RKO (cell line): ENCODE measurements around the gene MRAS.
"Not testable (repeated sequence)": the region's sequence is repeated elsewhere in the genome, so short reads cannot be mapped to it uniquely, and the experiment has no call there.

Experiments used
- DNase-seq: peaks from one replicate; pipeline ENCODE4 v3.0.0-alpha.2; 2016; ENCODE audit warnings: low spot score

The MRAS gene

DNA sequence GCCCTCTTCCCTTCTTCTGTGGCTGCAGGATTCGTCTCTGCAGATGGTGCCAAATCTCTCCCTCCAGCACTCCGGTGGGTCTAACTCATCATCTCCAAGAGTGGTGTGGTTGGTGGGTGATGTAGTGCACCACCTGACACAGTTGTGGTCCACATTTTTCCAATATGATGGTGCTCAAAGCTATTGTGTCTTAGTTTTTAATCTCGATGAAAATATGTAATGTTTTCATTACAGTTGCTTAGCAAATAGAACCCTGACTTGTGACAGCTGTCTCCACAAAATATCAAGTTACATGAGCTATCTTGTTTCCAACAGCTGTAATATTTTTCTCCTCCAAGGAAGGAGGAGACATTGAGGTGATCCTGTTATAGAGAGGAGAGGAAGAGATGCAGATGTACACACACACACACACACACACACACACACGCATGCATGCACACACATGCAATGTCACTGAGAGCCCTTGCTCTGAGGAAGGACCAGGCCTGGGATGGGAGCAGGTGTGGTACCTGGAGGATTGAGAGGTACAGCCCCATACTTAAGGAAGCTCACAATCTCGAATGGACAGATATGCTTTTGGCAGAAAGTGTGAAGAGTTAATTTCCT, 70.3 kb downstream of the MRAS start:
- no peak for DNase-seq

DNA sequence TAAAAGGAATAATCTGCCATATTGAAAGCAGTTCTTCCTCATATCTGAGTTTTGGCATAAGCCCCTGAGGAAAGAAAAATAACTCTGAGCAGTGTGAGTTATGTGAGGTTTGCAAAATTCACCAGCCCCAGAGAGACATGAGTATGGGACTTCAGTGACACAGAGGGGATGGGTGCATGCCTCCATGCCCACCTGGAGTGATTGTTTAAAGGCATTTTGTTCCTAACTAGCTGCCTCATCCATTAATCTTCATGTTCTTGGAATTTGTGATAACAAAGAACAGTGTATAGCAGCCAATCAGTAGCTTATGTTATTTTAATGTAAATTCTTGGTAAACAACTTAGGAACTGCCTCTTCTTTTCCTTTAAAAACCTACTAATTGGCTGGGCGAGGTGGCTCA, 74.9 kb downstream of the MRAS start:
- DNase-seq, result no peak

DNA sequence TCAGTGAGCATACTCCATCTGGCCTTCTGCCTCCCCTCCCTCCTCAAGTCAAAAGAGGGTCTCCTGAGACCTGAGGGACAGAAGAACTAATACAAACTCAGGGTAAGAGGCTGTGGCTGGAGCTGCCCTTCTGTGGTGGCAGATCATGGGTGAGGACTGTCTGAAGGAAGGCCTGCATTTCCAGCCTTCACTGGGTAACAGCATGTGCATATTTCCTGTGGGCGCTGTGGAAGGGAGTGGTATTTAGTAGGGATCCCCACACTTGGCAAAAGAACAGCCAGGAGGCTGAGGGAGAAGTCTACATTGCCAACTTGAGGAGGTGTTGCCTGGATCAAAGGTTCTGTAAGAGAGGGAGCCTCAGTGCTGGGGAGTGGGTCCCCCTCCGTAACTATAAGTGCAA, 75.9 kb downstream of the MRAS start:
- no peak for DNase-seq

DNA sequence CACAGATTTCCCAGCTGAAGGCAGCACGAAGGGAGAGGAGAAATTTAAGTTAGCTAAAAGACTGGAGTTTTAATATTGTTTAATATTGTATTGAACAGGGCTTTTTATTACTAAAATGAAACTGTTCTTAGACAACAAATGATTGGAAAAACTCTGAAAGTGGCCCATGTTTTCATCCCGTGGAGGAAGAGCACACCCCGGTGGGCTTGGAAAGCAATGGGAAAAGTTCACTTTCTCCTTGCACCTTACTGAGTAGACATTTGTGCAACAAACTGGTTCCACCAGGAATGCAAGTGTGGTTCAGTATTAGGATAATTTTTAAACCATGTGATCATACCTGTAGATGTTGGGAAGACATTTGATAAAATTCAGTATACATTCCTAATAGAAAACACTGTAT, 77.8 kb downstream of the MRAS start:
- peak; percentile 22 for DNase-seq

DNA sequence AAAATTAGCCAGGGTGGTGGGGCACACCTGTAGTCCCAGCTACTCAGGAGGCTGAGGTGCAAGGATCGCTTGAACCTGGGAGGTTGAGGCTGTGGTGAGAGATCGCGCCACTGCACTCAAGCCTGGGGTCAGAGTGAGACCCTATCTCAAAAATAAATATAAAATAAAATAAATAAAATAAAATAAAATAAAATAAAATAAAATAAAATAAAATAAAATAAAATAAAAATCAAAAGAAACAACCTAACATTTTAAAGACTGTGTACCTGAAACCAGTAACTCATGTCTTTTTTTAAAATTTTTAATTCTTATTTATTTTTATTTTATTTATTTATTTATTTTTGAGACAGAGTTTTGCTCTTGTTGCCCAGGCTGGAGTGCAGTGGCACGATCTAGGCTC, 78.4 kb downstream of the MRAS start:
- not testable (repeated sequence) for DNase-seq

DNA sequence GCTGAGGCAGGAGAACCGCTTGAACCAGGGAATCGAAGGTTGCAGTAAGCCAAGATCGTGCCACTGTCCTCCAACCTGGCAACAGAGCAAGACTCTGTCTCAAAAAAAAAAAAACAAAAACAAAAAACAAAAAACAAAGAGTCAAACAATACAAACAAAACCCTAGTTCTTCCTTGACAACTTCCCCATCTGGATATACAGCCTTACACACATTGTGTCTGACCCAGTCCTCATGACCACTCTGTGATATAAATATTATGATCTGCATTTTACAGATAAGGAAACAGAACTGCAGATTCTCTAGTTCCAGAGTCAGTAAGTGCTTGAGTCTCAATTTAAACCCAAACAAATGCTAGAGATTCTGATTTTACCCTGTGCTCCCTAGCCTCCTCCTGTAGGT, 81.3 kb downstream of the MRAS start:
- DNase-seq, result no peak

DNA sequence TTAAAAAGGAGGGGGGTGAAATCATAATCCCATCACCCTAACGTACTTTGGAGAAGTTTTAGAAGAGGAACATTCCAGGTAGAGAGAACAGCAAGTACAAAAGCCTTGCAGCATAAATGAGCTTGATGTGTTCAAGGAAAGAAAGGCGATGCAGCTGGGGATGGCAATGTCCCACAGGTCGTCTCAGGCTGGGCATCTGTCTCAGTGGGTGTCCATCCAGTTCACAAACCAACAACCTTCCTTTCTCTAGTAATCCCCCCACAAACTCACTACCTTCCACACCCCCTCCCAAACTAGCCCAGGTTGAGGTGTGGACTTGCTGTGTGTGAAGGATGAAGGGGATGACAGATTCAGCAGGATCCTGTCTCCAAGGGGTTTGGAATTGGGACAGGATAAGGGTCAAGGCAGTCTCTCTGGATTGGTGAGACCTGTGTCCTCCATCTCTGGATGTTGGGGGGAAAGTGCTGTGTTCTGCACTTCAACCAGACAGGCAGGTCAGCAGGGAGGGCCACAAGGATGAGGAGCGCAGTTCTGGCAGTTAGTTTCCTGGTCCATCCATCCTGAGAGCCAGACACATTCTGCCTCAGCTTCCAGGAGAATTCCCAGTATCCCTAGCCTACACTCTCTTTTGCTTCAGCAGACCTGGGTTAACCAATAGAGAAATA, 84.3 kb downstream of the MRAS start:
- no peak for DNase-seq

DNA sequence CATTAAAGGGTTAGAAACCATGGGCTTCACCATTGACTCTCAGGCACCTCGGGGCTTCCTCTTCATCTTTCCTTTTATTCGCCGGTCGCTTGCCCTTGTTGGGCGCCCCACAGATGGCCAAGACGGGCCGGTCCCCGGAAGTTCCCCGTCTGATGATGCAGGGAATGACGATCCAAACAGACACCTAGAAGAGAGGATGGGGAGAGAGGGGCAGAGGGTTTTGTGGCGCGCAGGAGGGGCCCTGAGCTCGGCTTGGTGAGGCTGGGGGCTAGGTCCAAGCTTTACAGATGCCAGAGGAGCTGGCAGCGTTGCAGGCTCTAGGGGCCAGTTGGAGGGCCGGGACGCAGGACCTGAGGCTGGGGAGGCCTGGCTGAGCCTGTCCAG, 85.5 kb downstream of the MRAS start:
- DNase-seq, result no peak

DNA sequence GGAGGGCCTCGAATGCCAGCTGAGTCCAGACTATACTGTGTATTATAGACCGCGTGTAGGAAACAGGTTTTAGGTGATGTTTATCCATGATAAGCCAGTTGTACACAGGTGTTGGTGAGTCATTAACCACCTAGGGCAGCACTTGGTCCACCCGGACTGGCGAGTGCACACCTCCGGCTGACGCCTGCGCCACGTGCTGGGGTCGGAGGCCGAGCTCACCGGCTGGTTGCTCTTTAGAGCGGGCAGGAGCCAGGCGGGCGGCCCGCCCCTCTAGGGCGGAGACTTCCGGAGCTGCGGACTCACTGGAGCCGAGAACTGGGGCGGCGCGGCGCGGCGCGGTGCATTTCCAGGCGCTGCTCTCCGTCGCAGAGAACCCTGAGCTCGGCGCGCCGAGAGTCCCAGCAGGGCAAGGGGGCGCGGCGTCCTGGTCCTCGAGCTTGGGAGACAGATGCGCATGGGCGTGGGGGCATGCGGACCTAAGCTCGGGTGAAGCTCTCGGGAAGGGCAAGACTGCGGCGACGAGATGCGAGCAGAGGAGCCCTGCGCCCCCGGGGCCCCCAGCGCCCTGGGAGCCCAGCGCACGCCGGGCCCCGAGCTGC, 86.0 kb downstream of the MRAS start, which contains the start of gene ESYT3:
TSS of gene ESYT3 (plus strand) at position 341 of the 599 bp plus-strand sequence. CDS start at position 524, 183 bp downstream.
- DNase-seq, result no peak

DNA sequence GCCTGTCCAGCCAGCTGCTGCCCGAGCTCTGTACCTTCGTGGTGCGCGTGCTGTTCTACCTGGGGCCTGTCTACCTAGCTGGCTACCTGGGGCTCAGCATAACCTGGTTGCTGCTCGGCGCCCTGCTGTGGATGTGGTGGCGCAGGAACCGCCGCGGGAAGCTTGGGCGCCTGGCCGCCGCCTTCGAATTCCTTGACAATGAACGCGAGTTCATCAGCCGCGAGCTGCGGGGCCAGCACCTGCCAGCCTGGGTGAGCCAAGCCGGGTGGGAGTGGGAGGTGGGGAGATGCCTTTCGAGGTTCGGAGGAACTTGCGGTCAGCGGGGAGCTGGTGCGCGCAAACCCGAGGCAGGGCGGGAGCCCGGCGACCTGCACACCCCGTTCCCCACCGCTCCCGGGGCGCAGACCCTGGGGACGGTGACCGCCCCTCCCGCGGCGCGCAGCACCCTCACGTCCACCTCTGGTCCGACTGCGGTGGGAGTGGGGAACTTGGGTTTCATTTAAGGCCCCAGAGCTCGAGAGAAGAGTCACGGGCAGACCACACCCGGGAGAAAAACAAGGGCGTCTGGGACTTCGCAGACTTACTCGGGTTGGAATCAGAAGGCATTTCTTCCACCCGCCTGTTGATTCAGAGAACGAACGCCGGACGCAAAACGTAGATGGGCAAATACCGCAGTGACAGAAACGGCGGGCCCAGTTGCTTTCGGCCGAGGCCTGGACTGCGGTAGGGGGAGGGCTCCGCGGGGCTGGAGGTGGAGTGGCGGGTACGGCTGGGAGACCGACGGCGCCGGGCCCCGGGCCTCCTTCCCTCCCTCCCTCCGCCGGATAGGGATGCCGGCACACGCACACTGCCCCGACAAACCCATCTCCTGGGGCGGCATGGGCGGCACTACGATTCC, 86.7 kb downstream of the MRAS start:
- no peak for DNase-seq

DNA sequence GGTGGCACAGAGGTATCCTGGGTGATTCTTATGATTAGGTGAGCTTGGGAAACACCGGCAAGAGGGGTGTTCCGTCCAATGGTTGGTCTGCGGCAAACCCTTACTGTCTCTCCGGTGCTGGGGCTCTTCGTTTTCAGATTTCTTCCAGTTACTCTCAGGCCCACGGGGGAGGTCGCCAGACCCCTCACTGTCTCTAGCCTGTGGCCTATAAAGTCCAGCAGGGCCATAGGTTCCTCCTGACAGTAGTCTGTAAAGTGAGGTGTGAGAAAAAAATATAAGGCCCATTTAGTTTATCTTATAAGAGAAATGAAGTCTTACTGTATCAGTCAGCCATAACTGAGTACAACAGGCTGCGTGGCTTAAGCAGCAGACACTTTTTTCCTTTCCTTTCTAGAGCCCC, 87.5 kb downstream of the MRAS start:
- no peak for DNase-seq

DNA sequence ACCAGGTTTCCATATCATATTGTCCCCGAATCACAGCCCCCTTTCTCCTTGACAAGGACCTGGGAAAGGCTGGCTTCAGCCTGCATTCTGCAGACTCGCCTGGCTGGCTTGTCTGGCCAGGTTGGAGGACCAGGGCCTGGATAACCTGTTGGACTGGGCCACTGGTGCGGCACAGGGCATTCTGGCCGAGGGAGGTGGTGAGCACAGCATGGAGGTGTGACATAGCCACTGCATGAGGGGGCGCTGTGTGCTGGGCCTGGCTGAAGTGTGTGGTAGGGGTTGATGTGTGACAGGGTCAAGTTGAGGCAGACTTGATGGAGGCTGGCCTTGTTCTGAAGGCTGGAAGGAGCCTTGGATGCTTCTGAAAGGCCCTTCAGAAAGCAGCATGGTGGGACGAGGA, 88.9 kb downstream of the MRAS start:
- no peak for DNase-seq

DNA sequence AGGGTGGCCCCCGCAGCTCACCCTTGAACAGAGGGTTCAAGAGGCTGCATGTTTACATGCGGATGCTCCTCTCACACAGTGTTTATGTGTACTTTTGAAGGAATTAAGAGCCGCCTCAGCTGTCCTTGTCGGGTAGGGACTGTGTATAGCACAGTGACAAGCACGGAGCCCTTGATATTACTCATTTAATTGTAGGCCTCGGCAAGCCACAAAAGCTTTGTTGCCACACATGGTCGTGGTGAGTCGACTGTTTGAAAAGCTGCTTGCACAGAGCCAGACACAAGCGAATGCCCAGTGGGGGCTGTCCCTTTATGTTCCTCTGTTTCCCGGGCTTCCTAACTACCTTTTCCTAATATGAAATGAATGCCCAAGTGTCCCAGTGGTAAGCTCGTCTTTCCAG, 90.5 kb downstream of the MRAS start:
- no peak for DNase-seq

DNA sequence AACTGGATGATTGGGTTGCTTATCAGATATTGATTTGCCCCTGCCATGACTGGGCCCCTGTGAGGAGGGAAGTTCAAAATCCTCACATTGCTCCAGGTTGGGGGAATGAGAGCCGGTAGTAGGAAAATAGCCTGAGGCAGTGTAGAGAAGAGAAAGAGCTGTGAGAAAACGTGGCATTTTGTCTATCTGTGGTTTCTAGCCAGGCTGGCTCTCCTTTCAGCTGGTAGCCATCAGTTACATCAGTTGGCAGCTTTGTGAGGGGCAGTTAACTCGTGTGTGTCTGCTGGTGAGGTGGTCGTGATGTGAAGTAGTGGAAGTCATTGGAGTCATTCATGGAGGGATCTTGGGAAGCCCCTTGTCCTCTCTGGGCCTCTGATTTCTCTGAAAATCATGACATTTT, 91.3 kb downstream of the MRAS start:
- no peak for DNase-seq

DNA sequence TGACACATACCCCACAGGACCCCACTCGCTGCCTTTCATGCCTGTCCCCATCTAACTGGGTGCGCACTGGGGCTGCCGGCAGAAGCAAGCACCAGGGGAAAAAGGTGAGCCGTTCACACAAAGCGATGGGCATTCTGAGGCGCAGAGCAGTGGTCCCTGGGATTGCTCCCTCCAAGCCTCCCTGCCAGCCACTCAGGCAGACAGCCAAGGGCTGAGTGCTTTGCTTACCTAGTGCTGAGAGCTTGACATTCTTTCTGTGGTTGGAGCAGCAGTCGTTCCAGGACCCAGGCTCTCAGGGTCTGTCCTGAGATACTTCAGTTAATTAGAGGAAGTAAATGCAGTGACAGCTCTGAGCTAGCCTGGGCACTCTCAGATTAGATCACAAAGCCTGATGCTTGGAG, 91.7 kb downstream of the MRAS start:
- no peak for DNase-seq

DNA sequence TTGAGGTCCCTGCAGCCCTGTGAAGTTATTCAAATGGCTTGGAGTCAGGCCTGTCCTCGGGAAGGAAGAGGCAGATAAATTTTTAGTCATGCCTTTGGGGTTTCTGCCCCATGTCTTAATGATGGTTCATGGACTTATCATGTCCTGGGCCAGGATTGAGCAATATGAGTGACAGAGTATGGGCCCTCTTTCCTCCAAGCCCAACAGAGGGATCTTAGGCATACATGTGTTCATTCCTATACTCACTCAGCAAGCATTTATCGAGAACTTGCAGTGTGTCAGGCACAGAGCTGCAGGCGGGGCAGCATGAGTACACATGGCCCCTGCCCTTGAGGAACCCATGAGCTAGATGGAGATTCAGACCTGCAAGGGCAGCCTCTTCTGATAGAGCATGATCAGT, 92.2 kb downstream of the MRAS start:
- no peak for DNase-seq

DNA sequence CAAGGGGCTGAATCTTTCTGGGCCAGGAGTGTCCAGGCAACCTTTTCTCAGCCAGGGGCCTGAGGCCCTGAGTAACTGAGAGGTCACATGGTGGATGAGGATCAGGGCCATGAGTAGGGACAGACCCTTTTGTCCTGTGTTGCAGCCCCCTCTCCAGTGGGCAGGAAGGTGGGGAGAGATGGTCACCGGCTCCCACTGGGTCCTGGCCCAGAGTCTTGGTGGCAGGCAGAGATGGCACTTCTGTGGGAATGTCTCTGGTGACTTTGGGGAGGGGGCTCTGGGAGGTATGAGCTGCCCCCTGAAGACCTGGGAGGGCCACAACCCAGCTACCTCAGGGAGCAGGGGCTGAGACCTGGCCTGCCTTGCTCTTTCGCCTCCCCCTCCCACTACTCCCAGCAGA, 92.9 kb downstream of the MRAS start:
- no peak for DNase-seq

DNA sequence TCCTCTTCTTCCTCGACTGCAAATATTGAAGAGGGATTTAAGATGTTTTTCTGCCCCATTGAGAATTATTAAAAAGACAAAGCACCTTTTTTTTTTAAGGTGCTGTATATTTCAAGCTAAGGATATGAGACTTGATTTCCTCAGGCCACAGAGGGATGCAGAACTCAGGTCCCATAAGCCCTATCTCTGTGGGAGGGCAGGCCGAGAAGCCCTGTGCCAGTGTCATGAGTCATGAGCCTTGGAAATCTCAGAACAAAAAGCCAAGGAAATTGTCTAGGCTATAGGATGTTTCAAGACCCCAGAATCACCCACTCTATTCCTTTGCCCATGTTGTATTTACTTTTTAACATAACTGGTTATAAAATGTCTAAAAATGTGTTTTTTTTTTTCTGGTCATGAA, 93.4 kb downstream of the MRAS start:
- no peak for DNase-seq

DNA sequence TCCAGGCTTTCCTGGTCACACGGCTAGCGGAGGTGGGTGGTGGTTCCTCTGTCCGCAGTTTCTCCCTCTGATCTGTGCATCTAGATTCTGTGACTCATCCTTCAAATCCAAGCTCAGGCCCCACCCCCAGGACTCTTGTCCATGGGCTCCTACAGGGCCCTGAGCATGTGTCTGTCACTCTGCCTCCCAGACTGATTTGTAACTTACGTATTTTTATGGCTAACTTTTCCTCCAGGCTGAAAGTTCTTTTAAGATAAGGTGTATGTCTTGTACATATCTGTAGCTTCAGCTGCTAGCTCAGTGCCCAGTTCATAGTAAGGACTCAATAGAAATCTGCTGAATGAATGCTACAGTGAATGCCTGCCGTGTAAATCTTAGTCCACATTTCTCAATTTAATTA, 94.1 kb downstream of the MRAS start:
- DNase-seq, result peak; percentile 35

DNA sequence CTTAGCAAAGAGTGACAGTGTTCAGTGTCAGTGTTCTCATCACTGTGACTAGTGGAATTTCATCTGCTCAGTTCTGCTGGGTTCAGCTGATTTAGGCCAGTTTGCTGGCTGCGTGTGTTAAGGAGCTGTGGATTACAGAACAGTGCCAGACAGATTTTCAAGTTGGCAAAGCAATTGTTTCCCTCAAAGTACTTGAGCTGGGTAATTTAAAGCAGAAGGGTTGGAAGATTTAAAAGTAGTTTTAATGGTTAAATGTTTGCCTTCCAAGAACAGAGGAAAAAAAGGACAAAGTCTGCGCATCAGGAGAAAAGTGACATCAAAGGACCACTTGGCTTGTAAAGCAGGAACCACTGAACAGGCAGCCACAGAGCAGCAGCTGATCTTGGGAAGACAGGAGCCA, 94.7 kb downstream of the MRAS start:
- DNase-seq, result no peak

DNA sequence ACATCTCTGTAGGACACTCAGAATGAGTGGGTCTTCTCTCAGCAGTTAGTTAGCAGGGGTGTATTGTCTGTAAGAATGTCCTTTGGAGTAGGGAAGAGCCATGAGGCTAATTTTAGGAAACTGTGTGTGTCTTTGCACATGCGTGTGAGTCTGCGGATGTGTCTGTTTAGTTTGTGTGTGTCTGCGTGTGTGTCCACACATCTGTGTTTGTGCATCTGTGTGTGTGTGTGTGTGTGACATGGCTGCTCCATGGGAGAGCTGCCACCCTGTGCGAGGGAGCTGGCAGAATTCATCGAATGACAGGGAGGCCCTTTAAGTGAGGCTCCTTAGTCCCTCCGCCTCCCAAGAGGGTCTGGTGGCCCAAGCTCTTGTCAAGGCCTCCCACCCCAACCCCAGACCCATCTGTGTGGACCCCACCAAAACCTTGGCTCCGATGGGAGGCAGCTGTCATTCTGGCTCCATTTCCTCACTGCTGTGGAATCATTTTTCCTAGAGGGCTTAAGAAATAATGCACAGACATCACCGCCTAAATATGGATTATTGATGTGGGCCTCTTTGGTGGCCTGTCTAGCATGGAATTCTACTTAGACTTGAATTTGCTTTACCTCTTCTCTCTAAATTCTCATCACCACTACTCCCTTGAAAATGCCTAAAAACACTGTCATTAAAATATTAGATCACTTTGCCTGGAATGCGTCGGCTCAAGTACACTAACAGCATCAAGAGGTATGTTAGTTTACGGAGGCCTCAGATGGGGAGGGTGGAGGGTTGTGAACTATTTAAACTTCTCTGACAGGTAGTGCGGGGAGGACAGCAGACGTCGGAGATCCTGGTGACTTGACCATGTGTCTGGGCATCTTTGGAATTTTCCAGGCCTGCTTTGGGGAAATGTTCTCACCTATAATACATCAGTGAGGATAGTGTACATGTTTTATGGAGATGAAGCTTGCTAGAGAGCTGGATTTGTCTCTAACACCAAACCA, 95.4 kb downstream of the MRAS start:
- DNase-seq, result no peak

DNA sequence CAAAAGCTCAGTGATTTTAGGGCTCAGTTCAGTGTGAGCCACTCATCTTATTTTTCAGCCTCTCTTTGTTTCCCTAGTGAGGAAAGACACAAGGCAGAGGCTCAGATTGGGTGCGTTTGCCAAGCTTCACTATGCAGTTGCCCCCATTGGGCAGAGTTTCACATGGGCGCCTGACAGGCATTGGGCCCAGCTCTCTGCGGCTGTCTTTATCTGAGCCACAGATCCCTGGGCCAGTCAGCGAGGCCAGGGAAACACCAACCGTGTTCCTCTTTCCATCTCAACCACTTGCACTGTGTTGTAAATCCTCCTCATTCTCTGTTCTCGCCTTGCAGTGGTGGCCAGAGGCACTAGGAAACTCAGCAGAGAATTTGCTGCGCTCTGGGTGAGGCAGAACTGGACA, 96.9 kb downstream of the MRAS start:
- DNase-seq, result no peak
